WTC11 (cell line): Measurements from ENCODE around the gene EIF4E1B.

Source experiments
- AR ChIP-seq: fragments of 250-450 bp; sonication (Bioruptor Pico); IDR thresholded peaks from 2 replicates; pipeline ENCODE4 v1.9.0; 2021; ENCODE audit warnings: mild to moderate bottlenecking
- ELF4 ChIP-seq: sonication (generic); formaldehyde crosslinking; IDR thresholded peaks from 2 replicates; pipeline ENCODE4 v1.8.1; 2022; ENCODE audit warnings: low read depth, mild to moderate bottlenecking, moderate library complexity, missing genetic modification reagents
- ESRRA ChIP-seq: sonication (generic); formaldehyde crosslinking; IDR thresholded peaks from 2 replicates; pipeline ENCODE4 v1.8.1; 2022; ENCODE audit warnings: mild to moderate bottlenecking, missing genetic modification reagents, borderline replicate concordance
- MAX ChIP-seq: sonication (generic); formaldehyde crosslinking; IDR thresholded peaks from 2 replicates; pipeline ENCODE4 v1.8.0; 2022; ENCODE audit warnings: mild to moderate bottlenecking, missing genetic modification reagents
- MLX ChIP-seq: sonication (generic); formaldehyde crosslinking; IDR thresholded peaks from 2 replicates; pipeline ENCODE4 v1.8.1; 2023; ENCODE audit warnings: mild to moderate bottlenecking, missing genetic modification reagents, moderate library complexity
- OVOL2 ChIP-seq: fragments of 250-450 bp; sonication (Bioruptor Pico); IDR thresholded peaks from 2 replicates; pipeline ENCODE4 v1.9.0; 2021; ENCODE audit warnings: mild to moderate bottlenecking, borderline replicate concordance
- USF2 ChIP-seq: sonication (generic); formaldehyde crosslinking; IDR thresholded peaks from 2 replicates; pipeline ENCODE4 v1.8.1; 2023; ENCODE audit warnings: mild to moderate bottlenecking, missing genetic modification reagents, moderate library complexity
- ZBTB43 ChIP-seq: sonication (generic); formaldehyde crosslinking; IDR thresholded peaks from 2 replicates; pipeline ENCODE4 v1.8.1; 2023; ENCODE audit warnings: mild to moderate bottlenecking, missing genetic modification reagents
- ZNF121 ChIP-seq: sonication (generic); formaldehyde crosslinking; IDR thresholded peaks from 2 replicates; pipeline ENCODE4 v1.8.0; 2023; ENCODE audit warnings: missing genetic modification reagents
- ZNF263 ChIP-seq: sonication (generic); formaldehyde crosslinking; IDR thresholded peaks from 2 replicates; pipeline ENCODE4 v1.8.1; 2022; ENCODE audit warnings: low read depth, mild to moderate bottlenecking, moderate library complexity, missing genetic modification reagents
- TF ChIP-seq, protein P1 (sequence below): fragments of 200-600 bp; IDR thresholded peaks from 2 replicates; pipeline ENCODE4 v1.8.0; 2022; ENCODE audit warnings: antibody characterized with exemption
- TF ChIP-seq, protein P2 (sequence below): sonication (generic); formaldehyde crosslinking; IDR thresholded peaks from 2 replicates; pipeline ENCODE4 v1.8.0; 2022; ENCODE audit warnings: missing genetic modification reagents
- TF ChIP-seq, protein P3 (sequence below): sonication (generic); formaldehyde crosslinking; IDR thresholded peaks from 2 replicates; pipeline ENCODE4 v1.8.0; 2022; ENCODE audit warnings: mild to moderate bottlenecking, missing genetic modification reagents
- TF ChIP-seq, protein P4 (sequence below): sonication (generic); formaldehyde crosslinking; IDR thresholded peaks from 2 replicates; pipeline ENCODE4 v1.8.1; 2022; ENCODE audit warnings: mild to moderate bottlenecking, missing genetic modification reagents, moderate library complexity, borderline replicate concordance

GRCh38 chr5:176612008-176612407 is 18.5 kb upstream of the EIF4E1B start:
- TF ChIP-seq MLX: no peak
- TF ChIP-seq, protein P1, sequence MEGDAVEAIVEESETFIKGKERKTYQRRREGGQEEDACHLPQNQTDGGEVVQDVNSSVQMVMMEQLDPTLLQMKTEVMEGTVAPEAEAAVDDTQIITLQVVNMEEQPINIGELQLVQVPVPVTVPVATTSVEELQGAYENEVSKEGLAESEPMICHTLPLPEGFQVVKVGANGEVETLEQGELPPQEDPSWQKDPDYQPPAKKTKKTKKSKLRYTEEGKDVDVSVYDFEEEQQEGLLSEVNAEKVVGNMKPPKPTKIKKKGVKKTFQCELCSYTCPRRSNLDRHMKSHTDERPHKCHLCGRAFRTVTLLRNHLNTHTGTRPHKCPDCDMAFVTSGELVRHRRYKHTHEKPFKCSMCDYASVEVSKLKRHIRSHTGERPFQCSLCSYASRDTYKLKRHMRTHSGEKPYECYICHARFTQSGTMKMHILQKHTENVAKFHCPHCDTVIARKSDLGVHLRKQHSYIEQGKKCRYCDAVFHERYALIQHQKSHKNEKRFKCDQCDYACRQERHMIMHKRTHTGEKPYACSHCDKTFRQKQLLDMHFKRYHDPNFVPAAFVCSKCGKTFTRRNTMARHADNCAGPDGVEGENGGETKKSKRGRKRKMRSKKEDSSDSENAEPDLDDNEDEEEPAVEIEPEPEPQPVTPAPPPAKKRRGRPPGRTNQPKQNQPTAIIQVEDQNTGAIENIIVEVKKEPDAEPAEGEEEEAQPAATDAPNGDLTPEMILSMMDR: no peak
- no peak for TF ChIP-seq ESRRA (CRISPR knock-in tag)
- TF ChIP-seq AR (CRISPR knock-in tag): no peak
- no peak for TF ChIP-seq ZBTB43
- TF ChIP-seq, protein P2, sequence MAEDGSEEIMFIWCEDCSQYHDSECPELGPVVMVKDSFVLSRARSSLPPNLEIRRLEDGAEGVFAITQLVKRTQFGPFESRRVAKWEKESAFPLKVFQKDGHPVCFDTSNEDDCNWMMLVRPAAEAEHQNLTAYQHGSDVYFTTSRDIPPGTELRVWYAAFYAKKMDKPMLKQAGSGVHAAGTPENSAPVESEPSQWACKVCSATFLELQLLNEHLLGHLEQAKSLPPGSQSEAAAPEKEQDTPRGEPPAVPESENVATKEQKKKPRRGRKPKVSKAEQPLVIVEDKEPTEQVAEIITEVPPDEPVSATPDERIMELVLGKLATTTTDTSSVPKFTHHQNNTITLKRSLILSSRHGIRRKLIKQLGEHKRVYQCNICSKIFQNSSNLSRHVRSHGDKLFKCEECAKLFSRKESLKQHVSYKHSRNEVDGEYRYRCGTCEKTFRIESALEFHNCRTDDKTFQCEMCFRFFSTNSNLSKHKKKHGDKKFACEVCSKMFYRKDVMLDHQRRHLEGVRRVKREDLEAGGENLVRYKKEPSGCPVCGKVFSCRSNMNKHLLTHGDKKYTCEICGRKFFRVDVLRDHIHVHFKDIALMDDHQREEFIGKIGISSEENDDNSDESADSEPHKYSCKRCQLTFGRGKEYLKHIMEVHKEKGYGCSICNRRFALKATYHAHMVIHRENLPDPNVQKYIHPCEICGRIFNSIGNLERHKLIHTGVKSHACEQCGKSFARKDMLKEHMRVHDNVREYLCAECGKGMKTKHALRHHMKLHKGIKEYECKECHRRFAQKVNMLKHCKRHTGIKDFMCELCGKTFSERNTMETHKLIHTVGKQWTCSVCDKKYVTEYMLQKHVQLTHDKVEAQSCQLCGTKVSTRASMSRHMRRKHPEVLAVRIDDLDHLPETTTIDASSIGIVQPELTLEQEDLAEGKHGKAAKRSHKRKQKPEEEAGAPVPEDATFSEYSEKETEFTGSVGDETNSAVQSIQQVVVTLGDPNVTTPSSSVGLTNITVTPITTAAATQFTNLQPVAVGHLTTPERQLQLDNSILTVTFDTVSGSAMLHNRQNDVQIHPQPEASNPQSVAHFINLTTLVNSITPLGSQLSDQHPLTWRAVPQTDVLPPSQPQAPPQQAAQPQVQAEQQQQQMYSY (CRISPR knock-in tag): no peak
- TF ChIP-seq OVOL2 (CRISPR knock-in tag): no peak
- TF ChIP-seq, protein P3, sequence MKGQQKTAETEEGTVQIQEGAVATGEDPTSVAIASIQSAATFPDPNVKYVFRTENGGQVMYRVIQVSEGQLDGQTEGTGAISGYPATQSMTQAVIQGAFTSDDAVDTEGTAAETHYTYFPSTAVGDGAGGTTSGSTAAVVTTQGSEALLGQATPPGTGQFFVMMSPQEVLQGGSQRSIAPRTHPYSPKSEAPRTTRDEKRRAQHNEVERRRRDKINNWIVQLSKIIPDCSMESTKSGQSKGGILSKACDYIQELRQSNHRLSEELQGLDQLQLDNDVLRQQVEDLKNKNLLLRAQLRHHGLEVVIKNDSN (CRISPR knock-in tag): no peak
- TF ChIP-seq, protein P4, sequence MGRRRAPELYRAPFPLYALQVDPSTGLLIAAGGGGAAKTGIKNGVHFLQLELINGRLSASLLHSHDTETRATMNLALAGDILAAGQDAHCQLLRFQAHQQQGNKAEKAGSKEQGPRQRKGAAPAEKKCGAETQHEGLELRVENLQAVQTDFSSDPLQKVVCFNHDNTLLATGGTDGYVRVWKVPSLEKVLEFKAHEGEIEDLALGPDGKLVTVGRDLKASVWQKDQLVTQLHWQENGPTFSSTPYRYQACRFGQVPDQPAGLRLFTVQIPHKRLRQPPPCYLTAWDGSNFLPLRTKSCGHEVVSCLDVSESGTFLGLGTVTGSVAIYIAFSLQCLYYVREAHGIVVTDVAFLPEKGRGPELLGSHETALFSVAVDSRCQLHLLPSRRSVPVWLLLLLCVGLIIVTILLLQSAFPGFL (CRISPR knock-in tag): no peak
- no peak for TF ChIP-seq MAX (CRISPR knock-in tag)
- no peak for TF ChIP-seq ZNF263 (CRISPR knock-in tag)
- TF ChIP-seq ELF4: no peak
- no peak for TF ChIP-seq USF2 (CRISPR knock-in tag)
- no peak for TF ChIP-seq ZNF121
